Left ventricle myocardium inferior (tissue), 1 donor: Measurements from ENCODE around the gene STAM2. TPM values are rescaled to one million over a fixed set of nuclear protein-coding genes. Genes with fewer than 3 reads are reported as not detected.
A peak's percentile ranks its signal among the peaks of the same experiment; 100 is the strongest.

Experiments
- DNase-seq: peaks from one replicate; pipeline ENCODE4 v3.0.0-alpha.2; 2020
- H3K27ac ChIP-seq: fragments of 200-600 bp; replicated peaks from 2 replicates; pipeline ENCODE4 v1.8.0; 2021
- H3K27me3 ChIP-seq: fragments of 200-600 bp; 2 replicates; pipeline ENCODE4 v1.8.0; 2021; ENCODE audit warnings: low read depth
- H3K36me3 ChIP-seq: fragments of 200-600 bp; 2 replicates; pipeline ENCODE4 v1.8.0; 2021
- H3K4me1 ChIP-seq: fragments of 200-600 bp; 2 replicates; pipeline ENCODE4 v1.8.0; 2021
- H3K4me3 ChIP-seq: fragments of 200-600 bp; 2 replicates; pipeline ENCODE4 v1.8.0; 2021; ENCODE audit warnings: mild to moderate bottlenecking, moderate library complexity
- H3K9me3 ChIP-seq: fragments of 200-600 bp; replicated peaks from 2 replicates; pipeline ENCODE4 v1.8.0; 2021
- CTCF ChIP-seq: fragments of 200-600 bp; IDR thresholded peaks from 2 replicates; pipeline ENCODE4 v1.8.0; 2021; ENCODE audit warnings: antibody characterized with exemption, mild to moderate bottlenecking, borderline replicate concordance
- intact Hi-C: fragments of 100-400 bp; cut with micrococcal nuclease; formaldehyde crosslinking; loops from one replicate; pipeline ENCODE4 v1.11.0; 2022
- long read RNA-seq: library from polyadenylated mRNA; unstranded; transcript quantifications from one replicate; pipeline ENCODE4 v2.0.0, GENCODE V29; 2021
- total RNA-seq: library from RNA; stranded (reverse); fragmentation: NEBNext Ultra II Directional; extraction: Animal tissue kit (Norgen Biotek cat#: 25700); gene quantifications from one replicate; pipeline ENCODE4 v1.2.1, GENCODE V29; 2021
- donor health status: DM: no; HTN: yes; CAD: no; lungs with severe emphysema.

Gene STAM2
- 27.8 TPM for total RNA-seq
- long read RNA-seq, full-length matches to known transcripts: 9 of 14 reads
- long read RNA-seq, partial matches to known transcripts: 1 of 14 reads
- long read RNA-seq, other reads (novel, unspliced or antisense): 4 of 14 reads

GRCh38 chr2:152175368-152176112, at the start of gene STAM2:
TSS of gene STAM2 (minus strand) at chr2:152175763. CDS start at chr2:152175642, 121 bp downstream.
- H3K27ac ChIP-seq: peak within 1 kb of the TSS; percentile 98
- no peaks in the 10 kb centered on the region for H3K27me3 ChIP-seq
- peak within 1 kb of the TSS; percentile 80 for H3K4me3 ChIP-seq
- TF ChIP-seq CTCF: peak; percentile 96
- H3K36me3 ChIP-seq: no peaks in the 10 kb centered on the region
- H3K9me3 ChIP-seq: no peaks in the 10 kb centered on the region
- H3K4me1 ChIP-seq: peaks cover 54% of the 10 kb centered on the region
- intact Hi-C loops: no loop called here
- peak; percentile 92 for DNase-seq

- no peaks in the 10 kb centered on the region for H3K36me3 ChIP-seq
Observed at GRCh38 chr2:152223977-152224376, 48.4 kb upstream of the STAM2 start.

GRCh38 chr2:152222975-152223637, 47.5 kb upstream of the STAM2 start:
- peak overlapping the region; percentile 18 for H3K27ac ChIP-seq
- intact Hi-C loops: no loop called here
- no peaks in the 10 kb centered on the region for H3K9me3 ChIP-seq
- DNase-seq: peak; percentile 41
- H3K27me3 ChIP-seq: no peaks in the 10 kb centered on the region
- no peaks in the 10 kb centered on the region for H3K36me3 ChIP-seq
- no peak overlapping the region for H3K4me3 ChIP-seq
- peaks cover 20% of the 10 kb centered on the region for H3K4me1 ChIP-seq
- no peak for TF ChIP-seq CTCF

More at GRCh38 chr2:152223977-152224376, 48.4 kb upstream of the STAM2 start:
- Histone ChIP-seq H3K4me1 (peaks cover 20% of the 10 kb centered on the region), H3K9me3 (no peaks in the 10 kb centered on the region), H3K27ac (peak overlapping the region; percentile 53), H3K4me3 (no peak overlapping the region), H3K27me3 (no peaks in the 10 kb centered on the region)
- DNase-seq: no peak
- intact Hi-C loops: no loop called here
- no peak for TF ChIP-seq CTCF

GRCh38 chr2:152221839-152222238, 46.3 kb upstream of the STAM2 start:
- H3K27ac ChIP-seq: peak overlapping the region; percentile 11
- no peaks in the 10 kb centered on the region for H3K27me3 ChIP-seq
- peaks cover 20% of the 10 kb centered on the region for H3K4me1 ChIP-seq
- no peaks in the 10 kb centered on the region for H3K36me3 ChIP-seq
- H3K4me3 ChIP-seq: no peak overlapping the region
- no peak for TF ChIP-seq CTCF
- intact Hi-C loops: no loop called here
- H3K9me3 ChIP-seq: no peaks in the 10 kb centered on the region
- no peak for DNase-seq

- H3K27me3 ChIP-seq: no peaks in the 10 kb centered on the region
- DNase-seq: no peak
- no peaks in the 10 kb centered on the region for H3K36me3 ChIP-seq
- H3K4me3 ChIP-seq: no peak overlapping the region
- peaks cover 18% of the 10 kb centered on the region for H3K4me1 ChIP-seq
- peaks cover 11% of the 10 kb centered on the region for H3K9me3 ChIP-seq
- H3K27ac ChIP-seq: no peak overlapping the region
- TF ChIP-seq CTCF: no peak
- intact Hi-C loops: no loop called here
Observed at GRCh38 chr2:152219077-152219828, 43.7 kb upstream of the STAM2 start.
